NCI-H226 (cell line): Measurements from ENCODE around the gene CCL18.
"Not testable (repeated sequence)": the region's sequence is repeated elsewhere in the genome, so short reads cannot be mapped to it uniquely, and the experiment has no call there.

ENCODE experiments used
- DNase-seq: peaks from one replicate; pipeline ENCODE4 v3.0.0-alpha.2; 2015

The CCL18 gene

DNA sequence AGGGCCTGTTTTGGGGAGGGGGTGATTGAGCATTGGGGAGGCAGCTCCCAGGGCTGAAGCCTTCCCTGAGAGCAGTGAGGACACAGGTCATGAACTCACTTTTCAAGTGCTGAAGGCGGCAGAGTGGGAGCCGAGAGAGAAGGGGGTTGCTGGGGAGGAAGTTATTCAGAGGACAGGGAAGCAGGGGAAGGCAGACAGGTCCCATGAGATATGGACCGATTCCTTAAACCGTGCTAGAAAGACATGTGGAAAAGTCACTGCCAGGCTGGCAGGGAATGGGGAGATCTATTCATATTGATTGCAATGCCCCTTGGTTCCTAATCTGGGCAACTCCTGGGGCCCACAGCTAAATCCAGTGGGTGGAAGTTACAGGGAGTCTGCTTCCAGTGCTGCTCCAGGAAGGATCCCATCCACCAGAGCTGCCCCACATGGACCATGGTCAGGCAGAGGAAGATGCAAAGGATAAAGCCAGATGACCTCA, 40.7 kb downstream of the CCL18 start:
- no peak for DNase-seq

DNA sequence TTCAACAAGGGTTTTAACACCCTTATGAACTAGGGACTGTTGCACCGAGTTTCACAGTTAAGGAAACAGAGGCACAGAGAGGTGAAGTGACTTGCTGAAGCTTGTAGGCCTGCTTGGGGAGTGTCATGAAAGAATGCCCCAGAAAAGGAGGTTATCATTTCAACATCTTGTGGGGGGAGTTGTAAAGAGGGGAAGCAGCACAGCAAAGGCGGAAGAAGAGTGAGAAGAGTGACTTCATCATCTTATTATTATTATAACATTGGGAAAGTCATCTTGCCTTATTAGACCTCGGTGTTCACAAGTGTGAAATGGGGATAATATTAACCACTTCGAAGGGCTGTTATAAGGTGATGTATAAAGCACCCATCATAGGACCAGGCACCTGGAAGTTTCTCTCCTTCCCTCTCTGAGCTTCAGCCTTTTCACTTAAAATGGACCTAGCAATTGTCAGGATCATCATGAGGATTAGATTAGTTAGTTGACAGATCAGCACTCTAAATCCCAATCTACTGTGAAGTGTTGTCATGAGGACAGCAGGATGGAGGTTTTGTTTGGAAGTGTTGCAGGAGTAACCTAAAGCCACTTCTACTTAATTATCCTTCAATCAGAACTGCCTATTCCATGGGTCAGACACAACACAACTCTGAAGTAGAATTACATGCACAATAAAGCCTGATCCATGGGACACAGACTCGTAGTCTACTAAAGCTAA, 41.9 kb downstream of the CCL18 start:
- DNase-seq = no peak

DNA sequence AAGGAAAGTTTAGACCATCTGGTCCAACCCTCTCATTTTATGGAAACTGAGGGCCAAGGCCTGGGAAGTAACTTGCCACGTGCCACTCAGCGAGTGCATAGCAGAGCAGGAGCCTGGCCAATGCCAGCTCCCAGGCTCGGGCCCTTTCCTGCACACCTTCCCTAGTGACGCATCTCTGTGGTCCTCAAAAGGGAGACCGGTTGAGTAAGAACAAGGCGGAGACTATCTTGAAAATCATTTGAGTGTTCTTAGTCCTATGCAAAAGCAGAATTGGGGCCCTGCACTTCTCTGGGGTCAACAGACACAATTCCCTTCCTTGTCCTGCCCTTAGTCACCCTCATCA, 42.4 kb downstream of the CCL18 start:
- DNase-seq = no peak

- no peak for DNase-seq
Measured at GRCh38 chr17:36107660-36108059, 43.6 kb downstream of the CCL18 start.

- DNase-seq = not testable (repeated sequence)
Measured at GRCh38 chr17:36108265-36108664, 44.2 kb downstream of the CCL18 start.

GRCh38 chr17:36111068-36111490, 47.0 kb downstream of the CCL18 start:
- no peak for DNase-seq

DNA sequence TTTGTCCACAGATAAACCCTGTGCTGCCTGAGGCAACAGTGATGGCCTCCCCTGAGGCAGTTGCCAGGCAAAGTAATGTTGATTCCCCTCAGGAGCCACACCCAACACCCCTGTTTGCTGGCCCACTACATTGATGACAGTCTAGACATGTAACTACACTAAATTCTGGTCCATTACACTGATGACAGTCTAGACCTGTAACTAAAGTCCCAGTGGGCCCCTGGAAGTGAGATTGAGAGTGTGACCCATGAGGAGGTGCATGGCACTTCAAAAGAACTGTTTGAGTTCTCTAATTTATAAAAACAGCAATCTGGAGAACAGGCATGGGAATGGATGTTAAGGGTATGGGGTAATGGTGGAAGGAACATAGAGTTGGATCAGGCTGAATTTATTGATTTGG, 48.5 kb downstream of the CCL18 start:
- DNase-seq = no peak

- not testable (repeated sequence) for DNase-seq
Measured at GRCh38 chr17:36113131-36113530, 49.1 kb downstream of the CCL18 start.

- not testable (repeated sequence) for DNase-seq
Measured at GRCh38 chr17:36114971-36115648, 51.0 kb downstream of the CCL18 start.

DNA sequence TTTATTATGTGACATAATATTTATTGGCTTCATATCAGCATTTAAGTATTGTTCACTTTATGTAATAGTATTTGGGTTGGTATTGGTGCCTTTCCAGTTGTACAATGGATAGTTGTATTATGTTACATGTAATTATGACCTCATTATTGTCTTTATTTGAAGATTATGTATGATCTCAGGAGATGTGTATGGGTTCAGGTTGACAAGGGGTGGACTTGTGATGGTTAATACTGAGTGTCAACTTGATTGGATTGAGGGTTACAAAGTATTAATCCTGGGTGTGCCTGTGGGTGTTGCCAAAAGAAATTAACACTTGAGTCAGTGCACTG, 51.5 kb downstream of the CCL18 start:
- DNase-seq = not testable (repeated sequence)

DNA sequence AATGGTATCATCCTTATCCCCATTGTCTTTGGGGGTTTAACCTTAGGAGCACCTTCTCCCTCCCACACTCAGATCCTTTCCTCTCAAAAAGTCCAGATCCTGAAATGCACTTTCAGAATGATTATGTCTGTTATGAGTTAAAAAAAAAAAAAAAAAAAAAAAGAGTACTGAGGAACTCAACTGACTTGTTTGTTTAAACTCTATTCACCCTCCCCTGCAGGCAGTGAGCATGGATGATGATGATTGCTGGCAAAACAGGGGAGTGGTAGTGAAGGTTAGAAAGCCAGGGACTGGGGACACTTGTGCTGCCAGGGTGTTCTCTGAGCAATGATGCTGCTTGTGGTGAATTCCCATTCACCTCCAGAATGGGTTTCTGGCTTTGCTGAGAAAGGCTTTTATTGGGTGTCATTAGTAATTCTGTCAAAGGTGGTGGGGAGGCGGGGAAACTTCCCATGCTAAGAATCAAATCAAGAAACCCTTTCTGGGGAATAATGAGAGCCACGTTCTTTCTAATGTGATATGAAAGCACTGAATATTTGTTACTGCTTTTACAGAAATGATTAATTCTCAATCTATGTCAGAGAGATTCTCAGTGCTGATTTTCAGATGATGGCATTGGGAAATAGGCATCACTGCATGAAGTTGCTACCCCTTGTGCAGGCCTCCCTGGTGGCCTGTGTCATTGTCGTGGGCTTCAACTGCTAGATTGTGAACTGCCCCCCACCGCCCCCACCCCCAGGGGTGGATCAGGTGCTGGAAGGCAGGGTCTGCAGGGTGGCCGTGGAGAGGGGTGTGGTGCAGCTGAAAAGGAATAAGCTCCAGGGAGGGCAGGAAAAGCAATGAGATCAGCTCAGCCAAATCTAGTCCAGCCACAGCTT, 53.7 kb downstream of the CCL18 start:
- no peak for DNase-seq

GRCh38 chr17:36118477-36119353, 54.6 kb downstream of the CCL18 start:
- no peak for DNase-seq

DNA sequence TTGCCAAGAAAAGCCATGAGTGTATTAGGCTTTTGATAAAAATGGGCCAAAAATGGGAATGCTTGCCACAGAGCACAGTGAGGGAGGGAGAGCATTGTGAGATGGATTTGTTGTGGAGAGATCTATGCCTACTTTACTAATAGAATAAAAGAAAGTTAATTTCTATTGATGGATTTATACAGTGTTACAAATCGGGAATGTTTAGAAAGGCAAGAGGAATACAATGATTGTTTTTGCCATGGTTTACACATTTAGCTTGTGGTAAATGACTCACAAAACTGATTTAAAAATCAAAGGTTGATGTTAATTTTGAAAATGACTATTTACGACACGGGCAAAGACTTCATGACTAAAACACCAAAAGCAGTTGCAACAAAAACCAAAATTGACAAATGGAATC, 56.1 kb downstream of the CCL18 start:
- DNase-seq = no peak

DNA sequence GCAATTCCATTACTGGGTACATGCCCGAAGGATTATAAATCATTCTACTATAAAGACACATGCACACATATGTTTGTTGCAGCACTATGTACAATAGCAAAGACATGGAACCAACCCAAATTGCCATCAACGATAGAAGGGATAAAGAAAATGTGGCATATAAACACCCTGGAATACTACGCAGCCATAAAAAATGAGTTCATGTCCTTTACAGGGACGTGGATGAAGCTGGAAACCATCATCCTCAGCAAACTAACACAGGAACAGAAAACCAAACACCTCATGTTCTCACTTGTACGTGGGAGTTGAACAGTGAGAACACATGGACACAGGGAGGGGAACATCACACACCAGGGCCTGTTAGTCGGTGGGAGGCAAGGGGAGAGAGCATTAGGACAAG, 57.0 kb downstream of the CCL18 start:
- not testable (repeated sequence) for DNase-seq
